GM19372 (cell line): ENCODE data around the gene NPVF.

Source experiments
- ATAC-seq: cut with Tn5 transposase; IDR thresholded peaks from one replicate; pipeline ENCODE4 v1.9.1; 2021; ENCODE audit warnings: mild to moderate bottlenecking, low read depth, moderate library complexity; ENCODE audit not compliant: unreplicated experiment

The NPVF gene

GRCh38 chr7:25179771-25180591 is 48.3 kb downstream of the NPVF start:
- ATAC-seq, result peak; percentile 95

DNA sequence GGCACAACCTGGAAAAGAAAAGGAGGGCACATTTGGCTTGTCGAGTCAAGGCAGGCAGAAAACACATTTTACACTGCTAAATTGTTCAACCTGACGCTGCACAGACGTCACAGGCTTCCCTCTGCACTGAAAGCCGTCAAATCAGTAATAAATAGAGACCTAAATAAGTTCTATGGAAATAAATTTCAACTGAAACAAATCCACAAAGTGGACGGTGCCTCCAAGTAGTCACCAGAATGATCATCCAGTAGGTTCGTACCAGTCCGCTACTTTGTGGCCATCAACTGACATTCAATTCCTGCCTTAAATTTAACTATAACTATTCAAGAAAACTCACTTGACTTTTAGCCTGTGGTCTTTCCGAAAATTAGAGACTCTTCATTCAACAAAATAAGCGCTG is 49.0 kb downstream of the NPVF start:
- no peak for ATAC-seq
